ENCODE measurements around the gene LPP.

Gene LPP

GRCh38 chr3:188812198-188812597 lies 658.2 kb downstream of the LPP start:
- TF ChIP-seq CTCF (IDR thresholded peaks at IDR 0.05; ENCODE audit: control insufficient read depth, insufficient read depth, low read depth, low read length, missing control alignments): no peak
- peak; percentile 10 for DNase-seq (ENCODE audit: low read depth)
- H3K4me3 ChIP-seq (ENCODE audit: control insufficient read depth, low read depth, low read length): no peak overlapping the region

GRCh38 chr3:188814581-188814980 lies 660.6 kb downstream of the LPP start:
- no peak for TF ChIP-seq CTCF (IDR thresholded peaks at IDR 0.05; ENCODE audit: control insufficient read depth, insufficient read depth, low read depth, low read length, missing control alignments)
- DNase-seq (ENCODE audit: low read depth): no peak
- no peak overlapping the region for H3K4me3 ChIP-seq (ENCODE audit: control insufficient read depth, low read depth, low read length)

GRCh38 chr3:188817103-188817934 lies 663.4 kb downstream of the LPP start:
- no peak for TF ChIP-seq CTCF (IDR thresholded peaks at IDR 0.05; ENCODE audit: control insufficient read depth, insufficient read depth, low read depth, low read length, missing control alignments)

GRCh38 chr3:188817935-188818269 lies 663.9 kb downstream of the LPP start:
- H3K4me3 ChIP-seq (ENCODE audit: control insufficient read depth, low read depth, low read length): no peak overlapping the region
- no peak for TF ChIP-seq CTCF (IDR thresholded peaks at IDR 0.05; ENCODE audit: control insufficient read depth, insufficient read depth, low read depth, low read length, missing control alignments)
- no peak for DNase-seq (ENCODE audit: low read depth)

More at GRCh38 chr3:188817103-188817934, 663.4 kb downstream of the LPP start:
- no peak for DNase-seq (ENCODE audit: low read depth)
- no peak overlapping the region for H3K4me3 ChIP-seq (ENCODE audit: control insufficient read depth, low read depth, low read length)

GRCh38 chr3:188818282-188818681 lies 664.3 kb downstream of the LPP start:
- TF ChIP-seq CTCF (IDR thresholded peaks at IDR 0.05; ENCODE audit: control insufficient read depth, insufficient read depth, low read depth, low read length, missing control alignments): no peak
- no peak for DNase-seq (ENCODE audit: low read depth)
- no peak overlapping the region for H3K4me3 ChIP-seq (ENCODE audit: control insufficient read depth, low read depth, low read length)

GRCh38 chr3:188819939-188820338 lies 666.0 kb downstream of the LPP start:
- TF ChIP-seq CTCF (IDR thresholded peaks at IDR 0.05; ENCODE audit: control insufficient read depth, insufficient read depth, low read depth, low read length, missing control alignments): no peak
- no peak overlapping the region for H3K4me3 ChIP-seq (ENCODE audit: control insufficient read depth, low read depth, low read length)
- peak; percentile 72 for DNase-seq (ENCODE audit: low read depth)

Data from AG09309 (cell line).